ENCODE results near the gene DGCR6L.
"Not testable (repeated sequence)": the region's sequence is repeated elsewhere in the genome, so short reads cannot be mapped to it uniquely, and the experiment has no call there.

Gene DGCR6L

DNA sequence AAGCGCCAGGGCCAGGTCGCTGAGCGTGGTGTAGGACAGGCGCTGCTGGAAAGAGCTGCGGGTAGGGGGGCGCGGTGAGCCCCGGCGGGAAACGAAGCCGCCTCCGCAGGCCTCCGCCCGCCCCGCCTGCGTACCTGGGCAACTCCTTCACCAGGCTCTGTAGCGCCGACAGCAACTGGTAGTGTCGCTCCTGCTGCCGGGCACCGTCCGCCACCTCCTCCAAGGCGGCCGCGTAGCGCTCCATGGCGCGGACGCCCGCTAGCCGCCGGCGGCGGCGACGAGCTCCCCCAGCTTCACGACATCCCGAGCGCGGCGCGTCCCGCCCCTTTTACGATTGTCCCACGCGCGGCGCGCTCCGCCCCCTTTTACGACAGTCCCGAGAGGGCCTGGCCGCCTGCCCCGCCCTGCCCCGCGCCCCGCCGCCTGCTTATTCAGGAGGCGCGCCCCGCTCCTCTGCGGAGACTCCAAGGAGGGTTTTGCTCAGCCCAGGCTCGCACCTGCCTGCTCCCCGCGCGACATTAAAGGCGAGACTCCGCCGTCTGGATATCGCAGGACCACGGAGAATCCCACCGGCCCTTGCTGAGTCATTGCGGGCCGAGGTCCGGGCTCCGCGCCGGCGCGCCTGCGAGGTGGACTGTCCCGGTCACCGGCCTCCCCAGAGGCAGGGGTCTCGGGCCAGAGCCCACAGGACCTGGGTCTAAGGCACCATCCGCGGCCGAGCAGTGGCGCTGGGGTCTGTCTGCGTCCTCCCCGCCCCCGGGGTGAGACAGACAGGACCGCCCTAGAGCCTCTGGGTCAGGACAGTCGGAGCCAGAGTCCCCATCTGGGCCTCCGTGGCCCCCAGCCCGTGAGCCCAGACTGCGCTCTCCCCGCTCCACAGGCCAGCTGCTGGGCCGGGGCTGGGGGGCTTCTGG lies at the start of gene DGCR6L:
TSS of gene DGCR6L (minus strand) at position 316 of the 914 bp plus-strand sequence. CDS start at position 244, 72 bp downstream.
- peak; percentile 89 for DNase-seq

GRCh38 chr22:20368875-20369274 lies 49.0 kb upstream of the DGCR6L start:
- DNase-seq: not testable (repeated sequence)

- DNase-seq: not testable (repeated sequence)
These were observed 47.0 kb upstream of the DGCR6L start for GRCh38 chr22:20366841-20367240.

GRCh38 chr22:20364335-20365260 lies 44.7 kb upstream of the DGCR6L start:
- DNase-seq: not testable (repeated sequence)

GRCh38 chr22:20362403-20362802 lies 42.5 kb upstream of the DGCR6L start:
- DNase-seq: not testable (repeated sequence)

- not testable (repeated sequence) for DNase-seq
These were observed 41.9 kb upstream of the DGCR6L start for GRCh38 chr22:20361752-20362229.

- DNase-seq: not testable (repeated sequence)
These were observed 41.2 kb upstream of the DGCR6L start for GRCh38 chr22:20360866-20361751.

GRCh38 chr22:20360261-20360660 lies 40.4 kb upstream of the DGCR6L start:
- not testable (repeated sequence) for DNase-seq

- not testable (repeated sequence) for DNase-seq
These were observed 38.8 kb upstream of the DGCR6L start for GRCh38 chr22:20358503-20359239.

- DNase-seq: not testable (repeated sequence)
These were observed 38.1 kb upstream of the DGCR6L start for GRCh38 chr22:20357967-20358366.

GRCh38 chr22:20356906-20357305 lies 37.0 kb upstream of the DGCR6L start:
- not testable (repeated sequence) for DNase-seq

GRCh38 chr22:20355939-20356636 lies 36.2 kb upstream of the DGCR6L start:
- DNase-seq: not testable (repeated sequence)

DNA sequence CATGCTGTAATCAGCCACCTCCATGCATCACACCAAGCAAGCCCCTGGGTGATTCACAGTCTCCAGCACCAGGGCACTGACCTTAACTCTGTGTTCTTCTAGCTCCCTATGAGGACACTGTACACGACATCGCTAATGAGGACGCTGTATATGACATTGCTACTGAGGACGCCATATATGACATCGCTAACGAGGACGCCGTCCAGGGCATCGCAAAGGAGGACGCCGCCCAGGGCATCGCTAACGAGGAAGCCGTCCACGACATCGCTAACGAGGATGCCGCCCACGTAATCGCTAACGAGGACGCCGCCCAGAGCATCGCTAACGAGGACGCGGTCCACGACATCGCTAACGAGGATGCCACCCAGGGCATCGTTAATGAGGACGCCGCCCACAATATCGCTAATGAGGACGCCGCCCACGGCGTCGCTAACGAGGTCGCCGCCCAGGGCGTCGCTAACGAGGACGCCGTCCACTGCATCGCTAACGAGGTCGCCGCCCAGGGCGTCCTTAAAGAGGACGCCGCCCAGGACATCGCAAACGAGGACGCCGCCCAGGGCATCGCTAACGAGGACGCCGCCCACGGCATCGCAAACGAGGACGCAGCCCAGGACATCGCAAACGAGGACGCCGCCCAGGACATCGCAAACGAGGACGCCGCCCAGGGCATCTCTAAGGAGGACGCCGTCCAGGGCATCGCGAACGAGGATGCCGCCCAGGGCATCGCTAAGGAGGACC lies 34.5 kb upstream of the DGCR6L start:
- no peak for DNase-seq

GRCh38 chr22:20352536-20352935 lies 32.7 kb upstream of the DGCR6L start:
- DNase-seq: not testable (repeated sequence)

GRCh38 chr22:20346553-20346952 lies 26.7 kb upstream of the DGCR6L start:
- DNase-seq: not testable (repeated sequence)

DNA sequence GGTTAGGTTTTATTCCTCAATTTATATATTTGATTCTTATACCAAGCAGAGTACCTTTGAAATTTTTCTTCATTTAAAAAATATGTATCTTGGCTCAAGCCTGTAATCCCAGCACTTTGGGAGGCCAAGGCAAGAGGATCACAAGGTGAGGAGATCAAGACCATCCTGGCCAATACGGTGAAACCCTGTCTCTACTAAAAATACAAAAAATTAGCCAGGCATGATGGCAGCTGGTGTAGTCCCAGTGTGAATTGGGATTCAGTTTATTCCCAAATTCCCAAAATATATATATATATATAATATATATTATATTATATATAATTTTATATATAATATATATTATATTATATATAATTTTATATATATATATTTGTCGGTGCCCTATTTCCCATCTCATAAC lies 18.4 kb upstream of the DGCR6L start:
- not testable (repeated sequence) for DNase-seq

DNA sequence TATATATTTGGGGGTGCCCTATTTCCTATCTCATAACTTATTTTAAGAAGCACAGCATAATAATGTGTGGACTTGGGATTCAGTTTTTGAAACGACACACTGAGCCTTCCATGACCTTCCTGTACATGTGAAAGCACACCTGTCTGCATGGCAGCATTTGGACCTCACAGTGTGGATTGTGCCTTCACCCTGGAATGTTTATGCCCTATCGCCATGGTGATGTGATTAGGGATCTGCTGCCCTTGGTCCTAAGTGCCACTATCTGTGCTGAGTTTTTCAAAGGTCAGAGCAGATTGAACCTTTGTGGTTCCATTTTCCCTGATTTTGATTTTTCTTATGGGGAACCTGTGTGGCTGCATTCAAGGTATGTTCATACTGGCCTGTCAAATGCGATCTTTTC lies 17.9 kb upstream of the DGCR6L start:
- DNase-seq: not testable (repeated sequence)

- not testable (repeated sequence) for DNase-seq
These were observed 16.7 kb upstream of the DGCR6L start for GRCh38 chr22:20336561-20336960.

GRCh38 chr22:20328569-20328930 lies 8.7 kb upstream of the DGCR6L start:
- DNase-seq: not testable (repeated sequence)

DNA sequence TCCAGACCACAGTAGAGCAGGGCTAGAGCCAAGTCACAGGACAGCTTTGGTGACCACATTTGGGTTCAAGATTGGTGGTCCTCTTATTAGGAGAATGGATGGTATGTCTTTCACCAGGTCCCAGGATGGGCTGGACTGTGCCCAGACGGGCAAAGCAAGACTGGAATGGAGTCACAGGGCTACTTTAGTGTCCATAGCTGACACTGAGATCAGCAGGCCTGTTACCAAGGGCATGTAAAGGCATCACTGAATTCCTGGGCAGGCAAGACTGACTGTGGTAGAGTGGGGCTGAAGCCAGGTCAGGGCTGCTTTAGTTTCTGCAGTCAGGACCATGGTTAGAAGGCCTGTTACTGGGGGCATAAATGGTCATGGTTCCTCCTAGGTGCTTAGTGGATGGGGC lies 6.1 kb upstream of the DGCR6L start:
- not testable (repeated sequence) for DNase-seq
